Activated T-helper 1 cell treated with Interleukin-2 at 50 U/mL for 16 hours (primary cell): ENCODE measurements around the gene NIT1.

Experiments
- DNase-seq: peaks from one replicate; pipeline ENCODE4 v3.0.0-alpha.2; 2020; ENCODE audit warnings: low read depth

NIT1 gene

GRCh38 chr1:161157867-161158266 is 40.0 kb downstream of the NIT1 start:
- DNase-seq: no peak

GRCh38 chr1:161158316-161159010 is 40.6 kb downstream of the NIT1 start:
- no peak for DNase-seq

GRCh38 chr1:161159087-161159912 is 41.4 kb downstream of the NIT1 start, which contains the start of gene USP21:
USP21 (plus strand) TSS chr1:161159500; CDS start chr1:161160641, 1,141 bp downstream.
- DNase-seq: peak; percentile 86

GRCh38 chr1:161159913-161160243 is 42.0 kb downstream of the NIT1 start:
- no peak for DNase-seq

- no peak for DNase-seq
These were observed 42.8 kb downstream of the NIT1 start for GRCh38 chr1:161160671-161161145.

GRCh38 chr1:161161652-161162051 is 43.7 kb downstream of the NIT1 start:
- DNase-seq: no peak

GRCh38 chr1:161162052-161162451 is 44.1 kb downstream of the NIT1 start:
- DNase-seq: no peak

GRCh38 chr1:161162806-161163205 is 44.9 kb downstream of the NIT1 start:
- DNase-seq: no peak

GRCh38 chr1:161163793-161164192 is 45.9 kb downstream of the NIT1 start:
- no peak for DNase-seq

- DNase-seq: no peak
These were observed 47.2 kb downstream of the NIT1 start for GRCh38 chr1:161164901-161165610.

GRCh38 chr1:161165742-161166668 is 48.1 kb downstream of the NIT1 start, which contains the start of gene PPOX:
PPOX (plus strand) TSS chr1:161166426; CDS start chr1:161166848, 422 bp downstream.
- DNase-seq: peak; percentile 82

GRCh38 chr1:161166669-161167548 is 49.0 kb downstream of the NIT1 start:
- no peak for DNase-seq

- no peak for DNase-seq
These were observed 51.0 kb downstream of the NIT1 start for GRCh38 chr1:161168906-161169305.
